Activated T-helper 1 cell treated with anti-CD3 and anti-CD28 coated beads, Interleukin-12 subunit alpha, Interleukin-12 subunit beta, Interleukin-2, Interleukin-4 antibody, amounts not matched to agents 30 ng/mL and 10 ng/mL and 1 ng/mL, durations not matched to agents 14 hours and 24 hours and 36 hours (primary cell): ENCODE measurements around the gene C12orf43. TPM values are rescaled to one million over a fixed set of nuclear protein-coding genes. Genes with fewer than 3 reads are reported as not detected.

ENCODE experiments used
- DNase-seq: peaks from one replicate; pipeline ENCODE4 v3.0.0; 2021; ENCODE audit warnings: low spot score
- H3K27ac Mint-ChIP-seq: one replicate; pipeline ENCODE4 v1.8.0; 2021; ENCODE audit warnings: mild to moderate bottlenecking, mixed read lengths
- H3K27me3 Mint-ChIP-seq: one replicate; pipeline ENCODE4 v1.8.0; 2022; ENCODE audit warnings: mild to moderate bottlenecking, moderate library complexity, mixed read lengths; ENCODE audit not compliant: insufficient read depth
- H3K36me3 Mint-ChIP-seq: one replicate; pipeline ENCODE4 v1.8.0; 2021; ENCODE audit warnings: low read depth, mixed read lengths
- H3K4me1 Mint-ChIP-seq: one replicate; pipeline ENCODE4 v1.8.0; 2021; ENCODE audit warnings: low read depth, mixed read lengths
- H3K4me3 Mint-ChIP-seq: one replicate; pipeline ENCODE4 v1.8.0; 2021; ENCODE audit warnings: mild to moderate bottlenecking, moderate library complexity, mixed read lengths
- H3K9me3 Mint-ChIP-seq: one replicate; pipeline ENCODE4 v1.8.0; 2021; ENCODE audit warnings: mixed read lengths
- intact Hi-C: fragments of 100-400 bp; cut with micrococcal nuclease; formaldehyde crosslinking; loops from one replicate; pipeline ENCODE4 v1.15.1; 2024
- total RNA-seq: library from RNA; stranded (reverse); gene quantifications from 2 replicates; pipeline ENCODE4 v1.2.3, GENCODE V29; 2022

Gene C12orf43
- total RNA-seq, 1 donor from 2014 or later, result 35.3 TPM

DNA sequence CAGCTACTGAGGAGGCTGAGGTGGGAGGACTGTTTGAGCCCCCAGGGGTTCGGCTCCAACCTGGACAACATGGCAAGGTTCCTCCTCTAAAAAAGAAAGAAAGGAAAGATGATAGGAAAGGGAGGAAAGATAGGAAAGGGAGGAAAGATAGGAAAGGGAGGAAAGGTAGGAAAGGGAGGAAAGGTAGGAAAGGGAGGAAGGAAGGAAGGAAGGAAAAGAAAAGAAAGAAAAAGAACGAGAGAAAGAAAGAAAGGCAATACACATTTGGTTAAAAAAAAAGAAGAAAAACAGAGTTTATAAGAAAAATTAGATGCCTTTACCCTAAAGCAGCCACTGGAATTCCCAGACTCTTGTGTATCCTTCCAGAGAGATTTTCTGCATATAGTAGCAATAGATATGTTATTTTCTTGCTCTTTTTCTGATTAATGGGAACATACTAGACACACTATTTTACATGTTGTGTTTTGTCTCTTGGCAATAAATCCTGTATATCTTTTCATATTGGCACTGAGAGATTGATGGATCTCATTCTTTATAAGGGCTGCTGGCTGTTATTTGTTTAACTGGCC lies 25.7 kb downstream of the C12orf43 start:
- intact Hi-C loops, result no loop called here
- no peaks in the 10 kb centered on the region for H3K36me3 Mint-ChIP-seq
- H3K27me3 Mint-ChIP-seq, result peaks cover 12% of the 10 kb centered on the region
- H3K4me3 Mint-ChIP-seq, result no peak overlapping the region
- H3K27ac Mint-ChIP-seq, result no peak overlapping the region
- no peak for DNase-seq
- no peaks in the 10 kb centered on the region for H3K4me1 Mint-ChIP-seq
- no peaks in the 10 kb centered on the region for H3K9me3 Mint-ChIP-seq

- DNase-seq, result no peak
- H3K4me3 Mint-ChIP-seq, result no peak overlapping the region
- H3K4me1 Mint-ChIP-seq, result no peaks in the 10 kb centered on the region
- H3K27me3 Mint-ChIP-seq, result peaks cover 10% of the 10 kb centered on the region
- intact Hi-C loops, result no loop called here
- H3K9me3 Mint-ChIP-seq, result no peaks in the 10 kb centered on the region
- H3K36me3 Mint-ChIP-seq, result no peaks in the 10 kb centered on the region
- H3K27ac Mint-ChIP-seq, result no peak overlapping the region
These were observed 26.6 kb downstream of the C12orf43 start for GRCh38 chr12:120989687-120990086.

- H3K4me1 Mint-ChIP-seq, result no peaks in the 10 kb centered on the region
- H3K27me3 Mint-ChIP-seq, result peaks cover 10% of the 10 kb centered on the region
- no peaks in the 10 kb centered on the region for H3K9me3 Mint-ChIP-seq
- intact Hi-C loops, result no loop called here
- H3K36me3 Mint-ChIP-seq, result no peaks in the 10 kb centered on the region
- DNase-seq, result no peak
- H3K27ac Mint-ChIP-seq, result no peak overlapping the region
- no peak overlapping the region for H3K4me3 Mint-ChIP-seq
These were observed 27.6 kb downstream of the C12orf43 start for GRCh38 chr12:120988658-120989057.

GRCh38 chr12:120988234-120988633 lies 28.1 kb downstream of the C12orf43 start:
- Mint-ChIP-seq H3K4me1 (no peaks in the 10 kb centered on the region), H3K27ac (no peak overlapping the region), H3K27me3 (peaks cover 10% of the 10 kb centered on the region), H3K9me3 (no peaks in the 10 kb centered on the region), H3K36me3 (no peaks in the 10 kb centered on the region), H3K4me3 (no peak overlapping the region)
- DNase-seq, result no peak
- intact Hi-C loops, result no loop called here

DNA sequence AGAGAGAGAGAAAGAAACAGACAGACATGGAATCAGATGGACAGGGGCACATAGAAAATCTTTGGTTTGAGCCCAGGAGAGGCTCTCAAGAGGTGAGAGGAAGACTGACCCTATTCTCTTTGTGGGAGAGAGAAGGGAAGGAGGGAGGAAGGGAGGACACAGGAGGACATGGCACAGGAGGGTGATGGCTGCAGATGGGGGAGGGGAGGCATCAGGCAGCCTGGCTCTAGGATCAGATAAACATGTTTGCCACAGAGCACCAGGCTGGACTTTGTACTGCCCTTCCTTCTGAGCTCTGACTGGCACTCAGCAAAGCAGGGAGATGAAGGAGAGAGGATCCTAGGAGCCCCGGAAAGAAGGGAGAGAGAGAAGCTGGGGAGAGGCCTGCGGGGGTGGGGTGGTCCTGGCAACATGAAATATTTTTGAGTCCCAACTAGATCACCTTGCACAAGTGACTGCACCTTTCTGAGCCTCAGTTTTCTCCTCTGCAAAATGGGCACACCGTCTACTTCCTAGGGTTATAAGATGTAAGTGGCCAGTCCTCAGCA lies 31.9 kb downstream of the C12orf43 start:
- Mint-ChIP-seq H3K4me3 (no peak overlapping the region), H3K36me3 (no peaks in the 10 kb centered on the region), H3K27ac (no peak overlapping the region), H3K9me3 (no peaks in the 10 kb centered on the region), H3K27me3 (peaks cover 5% of the 10 kb centered on the region), H3K4me1 (no peaks in the 10 kb centered on the region)
- DNase-seq, result no peak
- intact Hi-C loops, result no loop called here

DNA sequence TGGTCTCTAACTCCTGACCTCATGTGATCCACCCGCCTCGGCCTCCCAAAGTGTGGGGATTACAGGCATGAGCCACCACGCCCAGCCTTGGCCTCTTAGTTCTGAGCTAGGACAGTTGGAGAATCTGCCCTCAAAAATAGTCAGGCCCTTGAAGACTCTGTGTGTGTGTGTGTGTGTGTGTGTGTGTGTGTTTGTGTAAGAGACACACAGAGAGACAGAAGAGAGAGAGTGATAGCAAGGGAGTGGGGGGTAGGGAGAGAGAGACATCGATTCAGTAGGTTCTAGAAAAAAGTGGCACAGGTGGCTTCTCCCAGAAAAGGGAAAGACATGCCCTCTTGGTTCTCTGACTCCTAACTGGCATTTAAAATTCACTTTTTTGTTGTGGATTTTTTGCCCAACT lies 32.5 kb downstream of the C12orf43 start:
- Mint-ChIP-seq H3K27ac (no peak overlapping the region), H3K4me3 (no peak overlapping the region), H3K36me3 (no peaks in the 10 kb centered on the region), H3K27me3 (peaks cover 3% of the 10 kb centered on the region), H3K4me1 (no peaks in the 10 kb centered on the region), H3K9me3 (no peaks in the 10 kb centered on the region)
- intact Hi-C loops, result no loop called here
- DNase-seq, result no peak

DNA sequence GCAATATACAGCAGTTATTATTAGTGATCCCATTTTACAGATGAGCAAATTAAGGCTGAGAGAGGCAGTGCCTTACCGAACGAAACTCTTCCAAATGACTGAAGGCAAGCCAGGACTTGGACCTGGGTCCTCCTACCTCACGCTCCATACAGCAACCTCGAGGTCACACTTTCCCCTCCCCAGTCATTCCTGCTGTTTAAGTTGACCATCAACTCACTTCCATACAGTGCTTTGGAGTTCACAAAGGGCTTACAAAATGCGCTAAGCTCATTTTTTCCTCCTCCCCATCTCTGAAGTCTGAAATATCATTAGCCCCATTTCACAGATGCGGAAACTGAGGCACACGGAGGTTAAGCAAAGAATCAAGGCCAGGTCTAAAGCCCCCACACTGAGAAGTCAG lies 33.6 kb downstream of the C12orf43 start:
- H3K4me1 Mint-ChIP-seq, result no peaks in the 10 kb centered on the region
- DNase-seq, result no peak
- H3K36me3 Mint-ChIP-seq, result no peaks in the 10 kb centered on the region
- H3K9me3 Mint-ChIP-seq, result no peaks in the 10 kb centered on the region
- no peak overlapping the region for H3K27ac Mint-ChIP-seq
- H3K4me3 Mint-ChIP-seq, result no peak overlapping the region
- H3K27me3 Mint-ChIP-seq, result no peaks in the 10 kb centered on the region
- intact Hi-C loops, result no loop called here

DNA sequence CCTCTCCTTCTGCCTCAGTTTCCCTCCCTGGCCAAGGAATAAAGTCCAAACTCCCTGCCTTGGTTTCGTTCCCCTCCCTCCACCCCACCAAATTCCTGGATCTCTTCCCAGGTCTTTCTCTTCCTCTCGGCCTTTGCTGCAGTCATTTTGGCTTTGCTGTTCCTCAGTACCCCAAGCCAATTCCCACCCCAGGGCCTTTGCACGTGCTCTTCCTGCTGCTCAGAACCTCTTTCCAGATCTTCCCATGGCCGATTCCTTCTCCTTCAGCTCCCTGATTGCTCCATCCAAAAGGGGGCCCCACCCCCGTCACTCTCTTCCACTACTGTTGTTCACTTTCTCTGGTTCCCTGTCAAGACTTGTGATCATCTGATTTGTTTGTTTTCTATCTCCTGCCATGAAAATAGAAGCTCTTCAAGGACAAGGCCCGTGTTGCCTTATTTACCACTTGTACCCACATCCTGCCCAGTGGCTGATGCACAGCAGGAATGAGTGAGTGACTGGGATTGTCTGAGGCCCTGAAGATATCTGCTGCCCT lies 34.8 kb downstream of the C12orf43 start:
- no peaks in the 10 kb centered on the region for H3K27me3 Mint-ChIP-seq
- intact Hi-C loops, result no loop called here
- no peaks in the 10 kb centered on the region for H3K36me3 Mint-ChIP-seq
- no peak overlapping the region for H3K4me3 Mint-ChIP-seq
- H3K4me1 Mint-ChIP-seq, result no peaks in the 10 kb centered on the region
- no peak for DNase-seq
- H3K9me3 Mint-ChIP-seq, result no peaks in the 10 kb centered on the region
- H3K27ac Mint-ChIP-seq, result no peak overlapping the region

GRCh38 chr12:120980800-120981368 lies 35.4 kb downstream of the C12orf43 start:
- H3K9me3 Mint-ChIP-seq, result no peaks in the 10 kb centered on the region
- no peak overlapping the region for H3K4me3 Mint-ChIP-seq
- H3K36me3 Mint-ChIP-seq, result no peaks in the 10 kb centered on the region
- no peaks in the 10 kb centered on the region for H3K27me3 Mint-ChIP-seq
- intact Hi-C loops, result no loop called here
- no peak overlapping the region for H3K27ac Mint-ChIP-seq
- DNase-seq, result no peak
- H3K4me1 Mint-ChIP-seq, result no peaks in the 10 kb centered on the region

- intact Hi-C loops, result no loop called here
- no peak for DNase-seq
- Mint-ChIP-seq H3K27me3 (no peaks in the 10 kb centered on the region), H3K27ac (no peak overlapping the region), H3K9me3 (no peaks in the 10 kb centered on the region), H3K4me3 (no peak overlapping the region), H3K36me3 (no peaks in the 10 kb centered on the region), H3K4me1 (no peaks in the 10 kb centered on the region)
These were observed 36.2 kb downstream of the C12orf43 start for GRCh38 chr12:120979862-120980696.

DNA sequence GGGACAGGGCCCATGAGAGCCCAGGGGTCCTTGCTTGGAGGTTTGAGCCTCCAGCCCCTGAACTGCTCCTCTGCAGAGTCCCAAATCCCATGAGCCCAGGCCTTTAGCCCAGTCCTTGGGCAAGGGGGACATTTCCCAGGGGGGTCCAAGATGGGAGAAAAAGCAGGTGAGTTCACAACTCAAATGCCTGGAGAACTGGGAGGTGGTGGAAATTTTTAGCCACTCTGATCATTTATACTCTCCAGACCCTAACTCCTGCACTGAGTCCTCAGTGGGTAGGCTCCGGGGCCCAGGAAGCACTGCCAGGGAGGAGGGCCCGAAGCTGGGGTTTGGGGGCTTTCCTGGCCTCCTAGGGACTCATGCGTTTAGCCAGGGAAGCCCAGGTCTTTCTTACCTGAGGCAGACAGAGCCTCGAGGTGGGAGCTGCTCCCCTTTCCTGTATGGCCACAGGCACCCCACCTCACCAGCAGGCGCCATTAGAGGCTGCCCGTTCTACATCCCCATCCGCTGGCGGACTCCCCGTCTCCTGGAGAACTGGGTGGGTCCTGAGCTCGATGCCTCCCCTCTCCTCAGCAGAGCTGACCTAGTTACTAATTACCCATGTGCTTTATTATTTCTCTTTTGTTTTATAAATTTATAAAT lies 36.9 kb downstream of the C12orf43 start:
- DNase-seq, result no peak
- intact Hi-C loops, result no loop called here
- H3K27ac Mint-ChIP-seq, result no peak overlapping the region
- H3K4me1 Mint-ChIP-seq, result no peaks in the 10 kb centered on the region
- no peaks in the 10 kb centered on the region for H3K36me3 Mint-ChIP-seq
- H3K27me3 Mint-ChIP-seq, result no peaks in the 10 kb centered on the region
- H3K4me3 Mint-ChIP-seq, result no peak overlapping the region
- no peaks in the 10 kb centered on the region for H3K9me3 Mint-ChIP-seq

- intact Hi-C loops, result no loop called here
- no peaks in the 10 kb centered on the region for H3K36me3 Mint-ChIP-seq
- H3K27me3 Mint-ChIP-seq, result no peaks in the 10 kb centered on the region
- H3K27ac Mint-ChIP-seq, result no peak within 1 kb of the TSS
- no peaks in the 10 kb centered on the region for H3K4me1 Mint-ChIP-seq
- no peak within 1 kb of the TSS for H3K4me3 Mint-ChIP-seq
- no peak for DNase-seq
- no peaks in the 10 kb centered on the region for H3K9me3 Mint-ChIP-seq
These were observed 37.7 kb downstream of the C12orf43 start, which contains the start of gene HNF1A for GRCh38 chr12:120978296-120979219. TSS of gene HNF1A (plus strand) at chr12:120978543. CDS start at chr12:120978769, 226 bp downstream.
